Activated T-helper 1 cell treated with Interleukin-2 at 50 U/mL for 16 hours (primary cell): ENCODE results near the gene CDH8.

Experiments
- DNase-seq: peaks from one replicate; pipeline ENCODE4 v3.0.0-alpha.2; 2020; ENCODE audit warnings: low read depth

CDH8 gene

GRCh38 chr16:62033065-62033464, 3.2 kb downstream of the CDH8 start:
- DNase-seq = no peak

GRCh38 chr16:62029947-62030346, 6.3 kb downstream of the CDH8 start:
- no peak for DNase-seq

GRCh38 chr16:62022688-62023087, 13.6 kb downstream of the CDH8 start:
- no peak for DNase-seq

- no peak for DNase-seq
These were observed 15.1 kb downstream of the CDH8 start for GRCh38 chr16:62021161-62021581.

GRCh38 chr16:62020681-62021080, 15.6 kb downstream of the CDH8 start:
- no peak for DNase-seq

GRCh38 chr16:62019851-62020250, 16.4 kb downstream of the CDH8 start:
- no peak for DNase-seq

- no peak for DNase-seq
These were observed 17.8 kb downstream of the CDH8 start for GRCh38 chr16:62018301-62019060.

GRCh38 chr16:62014319-62014923, 21.8 kb downstream of the CDH8 start:
- DNase-seq = no peak

GRCh38 chr16:62010186-62010585, 26.1 kb downstream of the CDH8 start:
- no peak for DNase-seq

- no peak for DNase-seq
These were observed 37.8 kb downstream of the CDH8 start for GRCh38 chr16:61998460-61998859.

- no peak for DNase-seq
These were observed 43.1 kb downstream of the CDH8 start for GRCh38 chr16:61993108-61993507.

GRCh38 chr16:61987474-61988012, 48.7 kb downstream of the CDH8 start:
- DNase-seq = no peak

- no peak for DNase-seq
These were observed 67.2 kb downstream of the CDH8 start for GRCh38 chr16:61969077-61969382.

GRCh38 chr16:61968242-61969076, 67.8 kb downstream of the CDH8 start:
- no peak for DNase-seq

- DNase-seq = no peak
These were observed 79.0 kb downstream of the CDH8 start for GRCh38 chr16:61957075-61957855.

- no peak for DNase-seq
These were observed 83.4 kb downstream of the CDH8 start for GRCh38 chr16:61952841-61953240.

- DNase-seq = no peak
These were observed 87.8 kb downstream of the CDH8 start for GRCh38 chr16:61948414-61948813.

- no peak for DNase-seq
These were observed 90.2 kb downstream of the CDH8 start for GRCh38 chr16:61946019-61946418.

- no peak for DNase-seq
These were observed 90.7 kb downstream of the CDH8 start for GRCh38 chr16:61945511-61945910.

- no peak for DNase-seq
These were observed 92.2 kb downstream of the CDH8 start for GRCh38 chr16:61944004-61944403.

GRCh38 chr16:61940611-61941010, 95.6 kb downstream of the CDH8 start:
- no peak for DNase-seq

GRCh38 chr16:61937646-61938045, 98.6 kb downstream of the CDH8 start:
- DNase-seq = no peak
